ENCODE measurements around the gene ZGLP1.

DNA sequence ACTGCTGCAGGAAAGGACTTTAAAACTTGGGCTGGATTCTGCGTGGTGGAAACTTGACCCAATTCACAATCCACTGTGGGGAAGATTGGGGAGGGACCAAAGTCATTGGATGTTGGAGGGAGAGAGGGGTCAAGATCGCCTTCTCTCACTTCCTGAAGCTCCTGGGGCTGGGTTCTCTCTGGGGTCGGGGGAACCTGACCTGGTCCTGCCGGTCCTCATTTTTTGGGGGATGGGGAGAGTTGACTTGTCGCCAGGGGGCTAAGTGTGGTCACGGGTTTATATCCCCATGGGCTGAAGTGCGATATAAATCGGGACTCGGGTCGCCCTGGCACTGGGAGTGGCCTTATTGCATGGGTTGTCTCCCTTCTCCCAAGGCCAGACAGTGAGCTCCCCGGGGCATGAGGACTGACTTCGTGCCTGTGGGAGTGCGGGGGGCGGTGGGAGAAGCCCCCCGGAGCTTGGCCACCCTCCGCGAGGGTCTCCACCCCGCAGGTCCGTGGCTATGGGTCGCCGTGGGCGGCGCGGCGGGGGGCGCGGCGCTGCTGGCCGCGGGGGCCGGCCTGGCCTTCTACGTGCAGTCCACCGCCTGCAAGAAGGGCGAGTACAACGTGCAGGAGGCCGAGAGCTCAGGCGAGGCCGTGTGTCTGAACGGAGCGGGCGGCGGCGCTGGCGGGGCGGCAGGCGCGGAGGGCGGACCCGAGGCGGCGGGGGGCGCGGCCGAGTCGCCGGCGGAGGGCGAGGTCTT, 13.6 kb downstream of the ZGLP1 start:
- TF ChIP-seq, protein P1, sequence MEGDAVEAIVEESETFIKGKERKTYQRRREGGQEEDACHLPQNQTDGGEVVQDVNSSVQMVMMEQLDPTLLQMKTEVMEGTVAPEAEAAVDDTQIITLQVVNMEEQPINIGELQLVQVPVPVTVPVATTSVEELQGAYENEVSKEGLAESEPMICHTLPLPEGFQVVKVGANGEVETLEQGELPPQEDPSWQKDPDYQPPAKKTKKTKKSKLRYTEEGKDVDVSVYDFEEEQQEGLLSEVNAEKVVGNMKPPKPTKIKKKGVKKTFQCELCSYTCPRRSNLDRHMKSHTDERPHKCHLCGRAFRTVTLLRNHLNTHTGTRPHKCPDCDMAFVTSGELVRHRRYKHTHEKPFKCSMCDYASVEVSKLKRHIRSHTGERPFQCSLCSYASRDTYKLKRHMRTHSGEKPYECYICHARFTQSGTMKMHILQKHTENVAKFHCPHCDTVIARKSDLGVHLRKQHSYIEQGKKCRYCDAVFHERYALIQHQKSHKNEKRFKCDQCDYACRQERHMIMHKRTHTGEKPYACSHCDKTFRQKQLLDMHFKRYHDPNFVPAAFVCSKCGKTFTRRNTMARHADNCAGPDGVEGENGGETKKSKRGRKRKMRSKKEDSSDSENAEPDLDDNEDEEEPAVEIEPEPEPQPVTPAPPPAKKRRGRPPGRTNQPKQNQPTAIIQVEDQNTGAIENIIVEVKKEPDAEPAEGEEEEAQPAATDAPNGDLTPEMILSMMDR (IDR thresholded peaks at IDR 0.05; ENCODE audit: insufficient read depth, low read depth, low read length) = no peak
- TF ChIP-seq EZH2 (IDR thresholded peaks at IDR 0.05; ENCODE audit: insufficient read depth, low read length) = peak; percentile 65

Measured in astrocyte (in vitro differentiated cells and primary cell).